Stomach (tissue), 4 donors: ENCODE measurements around the gene FSHR.

Experiments used
- CTCF ChIP-seq, 7 experiments: fragments of 450-650 bp in 4 of 7; fragments of 200-600 bp in 3 of 7; sonication (generic) in 3 of 7; IDR thresholded peaks; one replicate each; pipeline ENCODE4 v1.5.1; 2016 to 2019; ENCODE audit warnings: antibody characterized with exemption in 7 of 7, control low read depth in 2 of 7, mild to moderate bottlenecking in 1 of 7
- POLR2A ChIP-seq, 4 donors: fragments of 450-650 bp; IDR thresholded peaks; one replicate each; pipeline ENCODE4 v1.6.1; 2016; ENCODE audit warnings: antibody characterized with exemption in 4 of 4, control low read depth in 2 of 4, mild to moderate bottlenecking in 1 of 4, moderate library complexity in 1 of 4
- POLR2AphosphoS5 ChIP-seq, 3 donors: sonication (generic); formaldehyde crosslinking; IDR thresholded peaks; one replicate each; pipeline ENCODE4 v1.6.1; 2016; ENCODE audit warnings: antibody characterized with exemption in 3 of 3

- TF ChIP-seq POLR2A (IDR thresholded peaks at IDR 0.05), result no peak
- no peak for TF ChIP-seq POLR2AphosphoS5 (IDR thresholded peaks at IDR 0.05)
- no peak for TF ChIP-seq CTCF (IDR thresholded peaks at IDR 0.05)
Measured at GRCh38 chr2:49178656-49179055, 24.3 kb upstream of the FSHR start.
